Stimulated activated CD8-positive, alpha-beta memory T cell treated with anti-CD3 and anti-CD28 coated beads, Interleukin-2, amount 100 ng/mL, for 48 hours (primary cell): ENCODE results near the gene ANKRD33B.
"Not testable (repeated sequence)": the region's sequence is repeated elsewhere in the genome, so short reads cannot be mapped to it uniquely, and the experiment has no call there.

Experiments used
- DNase-seq, 2 donors: peaks; one replicate each; pipeline ENCODE4 v3.0.0-alpha.2; 2020; ENCODE audit warnings: low read depth in 2 of 2

The ANKRD33B gene

DNA sequence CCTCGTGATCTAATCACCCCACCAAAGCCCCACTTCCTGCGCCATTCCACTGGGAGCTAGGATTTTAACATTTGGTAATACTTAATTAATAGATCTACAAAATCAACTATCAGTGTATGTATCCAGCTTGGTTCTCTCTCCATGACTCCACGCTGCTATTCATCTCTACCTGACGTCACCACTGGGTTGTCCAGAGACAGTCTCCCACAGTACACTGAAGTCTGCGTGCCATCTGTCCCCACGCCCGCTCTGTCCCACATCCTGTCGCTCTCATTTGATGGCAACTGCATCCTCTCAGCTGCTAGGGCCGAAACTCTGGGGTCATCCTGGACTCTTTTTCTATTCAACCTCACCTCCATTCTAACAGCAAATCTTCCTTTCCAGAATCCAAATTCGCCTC, 53.2 kb downstream of the ANKRD33B start:
- no peak for DNase-seq

GRCh38 chr5:10618311-10618710, 54.4 kb downstream of the ANKRD33B start:
- DNase-seq, result no peak

- no peak for DNase-seq
These were observed 55.8 kb downstream of the ANKRD33B start for GRCh38 chr5:10619649-10620048.

- no peak for DNase-seq
These were observed 56.5 kb downstream of the ANKRD33B start for GRCh38 chr5:10620346-10620745.

DNA sequence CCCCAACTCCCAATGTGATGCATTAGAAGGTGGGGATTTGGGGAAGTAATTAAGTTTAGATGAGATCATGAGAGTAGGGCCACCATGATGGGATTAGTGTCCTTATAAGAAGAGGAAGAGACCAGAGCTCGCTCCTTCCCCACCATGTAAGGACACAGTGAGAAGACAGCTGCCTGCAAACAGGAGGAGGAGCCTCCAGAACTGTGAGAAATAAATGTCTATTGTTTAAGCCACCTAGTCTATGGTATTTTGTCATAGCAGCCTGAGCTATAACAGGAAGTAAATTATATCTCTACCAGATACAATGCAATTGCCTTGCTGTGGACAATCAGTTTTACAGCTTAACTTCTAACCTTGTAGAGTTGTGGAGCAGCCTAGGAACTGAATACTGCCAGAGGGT, 58.0 kb downstream of the ANKRD33B start:
- no peak for DNase-seq

DNA sequence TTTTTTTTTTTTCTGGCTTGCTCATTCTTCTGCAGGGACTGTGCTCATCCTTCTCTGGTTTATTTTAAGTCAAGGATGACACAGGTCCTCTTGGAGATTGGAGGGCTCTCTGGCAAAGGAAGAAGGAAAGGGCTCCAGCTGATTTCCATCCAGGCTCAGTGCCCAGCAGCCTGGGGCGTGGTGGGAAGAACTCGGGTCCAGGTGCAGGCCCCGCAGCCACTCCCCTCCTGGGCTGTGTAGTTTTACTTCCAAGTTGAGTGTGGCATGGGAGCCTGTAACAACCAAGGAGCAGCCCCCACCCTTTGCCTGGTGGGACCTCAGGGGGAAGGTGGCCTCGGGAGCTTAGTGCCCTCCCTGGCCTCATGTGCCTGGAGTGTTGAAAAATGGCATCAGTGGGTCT, 58.9 kb downstream of the ANKRD33B start:
- DNase-seq, result no peak

- DNase-seq, result no peak
These were observed 59.5 kb downstream of the ANKRD33B start for GRCh38 chr5:10623305-10623910.

DNA sequence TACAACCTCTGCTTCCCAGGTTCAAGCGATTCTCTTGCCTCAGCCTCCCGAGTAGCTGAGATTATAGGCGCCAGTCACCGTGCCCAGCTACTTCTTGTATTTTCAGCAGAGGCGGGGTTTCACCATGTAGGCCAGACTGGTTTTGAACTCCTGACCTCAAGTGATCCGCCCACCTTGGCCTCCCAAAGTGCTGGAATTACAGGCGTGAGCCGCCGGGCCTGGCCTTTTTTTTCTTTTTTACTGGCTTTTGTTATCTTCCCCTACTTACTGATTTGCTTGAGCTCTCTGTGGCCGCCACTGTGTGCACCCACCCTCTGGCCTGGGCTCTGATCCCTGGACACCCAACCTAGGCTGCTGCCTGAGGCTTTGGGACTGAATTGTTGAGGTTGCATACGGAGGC, 60.3 kb downstream of the ANKRD33B start:
- DNase-seq, result no peak

DNA sequence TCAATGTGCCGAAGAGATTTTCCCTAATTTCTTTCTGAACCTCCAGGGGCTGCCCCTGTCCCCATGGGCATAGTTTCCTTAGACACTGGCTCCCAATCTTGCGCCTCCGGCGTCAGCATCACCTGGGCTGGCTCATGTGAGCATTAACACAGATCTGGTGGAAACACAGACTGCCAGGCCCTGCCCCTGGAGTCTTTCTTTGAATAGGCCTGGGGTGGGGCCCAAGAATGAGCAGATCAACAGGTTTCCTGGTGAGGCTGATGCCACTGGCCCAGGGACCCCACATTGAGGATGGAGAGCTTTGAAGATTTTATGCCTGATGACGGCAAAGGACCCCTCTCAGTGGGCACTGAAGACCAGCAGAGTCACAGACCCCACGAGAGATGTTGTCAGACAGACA, 60.8 kb downstream of the ANKRD33B start:
- DNase-seq, result no peak

- no peak for DNase-seq
These were observed 62.0 kb downstream of the ANKRD33B start for GRCh38 chr5:10625700-10626472.

DNA sequence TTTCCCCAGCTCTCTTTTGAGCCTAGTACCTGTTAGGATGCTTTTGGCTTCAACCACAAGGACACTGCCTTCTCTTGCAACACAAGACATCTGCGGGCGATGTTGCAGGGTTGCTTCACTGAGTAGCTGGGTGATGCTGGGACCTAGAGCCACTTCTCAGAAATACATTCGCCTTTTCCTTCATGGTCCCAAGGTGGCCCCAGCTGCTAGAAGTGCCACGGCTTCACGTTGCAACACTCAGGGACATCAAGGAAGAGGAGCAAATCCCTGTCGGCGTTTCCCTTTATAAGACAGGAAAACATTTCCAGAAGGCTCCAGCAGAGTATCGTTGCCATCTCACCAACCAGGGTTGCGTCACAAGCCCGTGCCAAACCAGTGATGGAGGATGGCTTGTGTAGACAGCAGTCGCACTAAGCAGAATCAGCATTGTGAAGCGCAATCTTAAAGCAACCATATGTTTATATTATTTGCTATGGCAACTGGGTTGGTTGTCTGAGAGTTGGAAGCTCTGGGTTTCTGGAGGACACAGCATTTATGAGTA, 62.7 kb downstream of the ANKRD33B start:
- DNase-seq, result no peak

DNA sequence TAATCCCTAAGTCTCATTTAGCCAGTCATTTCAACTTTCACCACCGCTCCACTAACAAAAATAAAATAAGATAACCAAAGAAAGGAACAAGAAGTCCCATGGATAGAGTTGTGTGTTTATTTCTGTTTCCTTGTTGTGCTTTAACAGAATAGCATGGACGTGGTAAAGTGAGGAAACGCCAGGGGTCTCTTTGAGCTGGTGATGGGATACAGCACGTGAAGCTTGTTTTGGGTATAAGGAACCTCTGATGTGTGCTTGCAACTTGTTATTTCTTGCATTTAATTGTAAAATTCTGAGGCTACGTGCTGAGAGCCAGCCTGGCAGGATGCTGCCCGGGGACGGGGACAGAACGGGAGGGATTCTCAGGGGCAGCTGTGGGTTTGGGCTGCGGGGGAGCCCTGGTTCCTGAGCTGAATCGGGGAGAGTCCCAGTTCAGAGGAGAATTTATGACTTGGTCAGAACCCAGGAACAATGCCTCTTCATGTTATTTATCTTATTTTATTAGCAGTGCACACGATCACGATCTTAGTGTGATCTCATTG, 63.4 kb downstream of the ANKRD33B start:
- DNase-seq, result no peak

DNA sequence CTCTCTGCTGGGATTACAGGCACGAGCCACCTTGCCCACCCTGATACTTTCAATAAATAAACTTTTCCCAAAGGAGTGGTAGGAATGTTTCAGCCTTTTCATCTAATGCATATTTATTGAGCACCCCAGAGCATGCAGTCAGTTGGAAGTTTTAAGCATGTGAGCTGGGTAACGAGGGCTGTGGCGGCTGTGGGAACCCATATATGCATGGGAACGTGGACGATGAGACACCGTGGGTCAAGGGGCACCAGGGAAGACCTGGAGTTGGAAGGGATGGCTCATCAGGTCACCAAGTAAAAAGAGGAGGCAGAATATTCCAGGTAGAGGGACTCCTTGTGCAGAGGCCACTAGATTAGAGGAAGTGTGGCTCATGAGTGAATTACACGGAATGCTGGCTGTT, 64.7 kb downstream of the ANKRD33B start:
- no peak for DNase-seq

GRCh38 chr5:10629682-10630081, 65.8 kb downstream of the ANKRD33B start:
- no peak for DNase-seq

DNA sequence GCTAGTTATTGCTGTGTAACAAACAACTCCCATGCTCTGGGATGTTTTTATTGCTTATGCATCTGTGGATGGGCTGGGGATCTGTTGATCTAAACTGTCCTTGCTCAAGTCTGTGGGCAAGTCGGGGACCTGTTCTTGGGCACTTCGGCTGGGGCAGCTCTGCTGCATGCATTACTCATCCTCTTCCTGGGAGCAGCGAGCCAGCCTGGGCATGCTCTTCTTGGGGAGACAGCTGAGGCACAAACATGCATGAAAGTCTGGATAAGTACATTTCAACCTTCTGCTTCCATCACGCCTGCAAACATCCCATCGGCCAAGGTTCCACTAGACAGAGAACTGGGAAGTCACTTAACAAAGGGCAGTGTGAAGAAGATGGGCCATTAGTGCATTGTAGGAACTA, 66.3 kb downstream of the ANKRD33B start:
- DNase-seq, result no peak

GRCh38 chr5:10630744-10631143, 66.9 kb downstream of the ANKRD33B start:
- DNase-seq, result not testable (repeated sequence)

- no peak for DNase-seq
These were observed 67.6 kb downstream of the ANKRD33B start for GRCh38 chr5:10631316-10631996.

DNA sequence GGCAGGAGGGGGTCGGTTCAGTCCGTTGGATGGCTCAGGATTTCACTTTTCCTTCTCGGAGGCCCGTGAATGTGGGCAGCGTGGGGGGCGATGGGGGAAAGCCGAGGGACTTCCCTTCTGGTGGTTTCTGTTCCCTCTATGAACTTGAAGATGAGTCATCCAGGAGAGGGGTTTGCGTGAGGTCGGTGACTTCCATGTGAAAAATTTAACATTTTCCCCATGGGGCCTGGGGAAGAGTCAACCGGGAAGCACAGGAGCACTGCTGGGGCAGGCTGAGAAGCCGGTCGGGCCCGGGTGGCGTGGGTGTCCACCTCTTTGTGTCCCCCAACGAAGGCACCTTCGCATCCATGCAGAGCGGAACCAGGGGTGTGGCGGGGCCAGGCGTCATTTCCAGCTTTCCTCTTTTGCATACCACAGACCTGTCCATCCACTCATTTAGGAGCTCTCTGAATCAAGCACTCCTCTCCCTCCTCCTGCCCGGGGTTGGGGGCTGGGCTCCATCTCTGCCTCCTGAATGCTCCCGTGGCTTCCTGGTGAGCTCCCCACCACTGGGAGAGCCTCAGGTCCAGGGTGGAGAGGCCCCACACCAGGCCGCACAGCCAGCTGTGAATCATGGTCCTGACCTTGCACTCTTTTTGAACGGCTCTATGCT, 68.4 kb downstream of the ANKRD33B start:
- peak; percentile 47 to 68 for DNase-seq

DNA sequence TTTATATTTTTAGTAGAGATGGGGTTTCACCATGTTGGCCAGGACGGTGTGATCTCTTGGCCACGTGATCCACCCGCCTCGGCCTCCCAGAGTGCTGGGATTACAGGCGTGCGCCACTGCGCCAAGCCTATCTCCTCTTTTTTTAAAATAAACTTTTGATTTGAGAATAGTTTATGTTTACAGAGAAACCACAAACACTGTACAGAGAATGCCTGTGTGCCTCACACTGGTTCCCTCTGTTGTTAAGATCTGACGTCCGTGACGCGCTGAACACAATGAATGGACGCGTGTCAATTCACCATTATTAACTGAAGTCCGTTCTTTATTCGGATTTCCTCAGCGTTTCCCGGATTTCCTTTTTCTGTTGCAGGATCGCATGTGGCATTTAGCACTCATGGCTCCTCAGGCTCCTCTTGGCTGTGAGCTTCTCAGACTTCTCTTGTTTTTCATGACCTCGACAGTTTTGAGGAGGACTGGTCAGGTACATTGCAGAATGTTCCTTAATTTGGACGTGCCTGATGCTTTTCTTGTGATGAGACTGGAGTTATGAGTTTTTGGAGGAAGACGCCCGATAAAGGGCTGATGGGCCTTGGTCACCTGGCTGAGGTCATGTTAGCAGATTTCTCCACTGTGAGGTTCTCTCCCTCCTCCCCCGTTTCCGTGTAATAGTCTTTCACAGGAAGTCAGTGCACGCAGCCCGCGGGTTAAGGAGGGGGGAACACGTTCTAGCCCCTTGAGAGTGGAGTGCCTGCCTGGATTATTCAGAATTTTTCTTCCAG, 69.6 kb downstream of the ANKRD33B start:
- peak in 1 of 2 donors; percentile 55 for DNase-seq

DNA sequence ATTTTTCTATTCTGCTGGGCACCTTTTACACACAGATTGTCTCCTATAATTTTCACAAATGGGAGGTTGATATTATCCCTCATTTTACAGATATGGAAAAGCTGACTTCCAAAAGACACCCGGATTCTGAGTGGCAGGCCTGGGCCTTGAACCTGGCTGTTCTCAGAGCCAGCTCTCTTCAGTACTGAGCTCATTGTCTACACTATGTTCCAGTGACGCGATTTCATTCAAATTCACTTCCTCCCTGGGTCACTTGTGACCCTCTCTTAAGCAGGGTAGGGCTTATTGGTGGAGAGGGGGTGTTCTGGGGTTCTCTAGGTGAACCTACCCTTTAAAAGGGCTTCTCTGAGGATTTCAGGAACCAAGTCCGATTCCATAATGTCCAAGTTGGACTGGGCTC, 70.2 kb downstream of the ANKRD33B start:
- DNase-seq, result no peak

DNA sequence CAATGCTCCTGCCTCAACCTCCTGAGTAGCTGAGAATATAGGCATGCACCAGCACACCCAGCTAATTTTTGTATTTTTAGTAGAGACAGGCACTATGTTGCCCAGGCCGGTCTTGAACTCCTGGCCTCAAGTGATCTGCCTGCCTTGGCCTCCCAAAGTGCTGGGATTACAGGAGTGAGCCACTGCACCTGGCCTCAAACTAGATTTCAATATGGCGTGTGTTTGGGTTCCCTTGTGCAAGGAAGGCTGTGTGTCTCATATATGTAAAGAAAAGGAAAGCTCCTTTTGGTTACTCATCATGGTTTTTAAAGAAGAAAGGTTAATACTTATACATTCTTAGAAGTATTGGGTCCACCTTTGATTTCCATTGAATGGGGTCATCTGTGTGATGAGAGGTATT, 70.7 kb downstream of the ANKRD33B start:
- no peak for DNase-seq
